Dedifferentiated amniotic fluid mesenchymal stem cell (primary cell): Measurements from ENCODE around the gene AZU1.
"Not testable (repeated sequence)": the region's sequence is repeated elsewhere in the genome, so short reads cannot be mapped to it uniquely, and the experiment has no call there.

Experiments used
- DNase-seq: peaks from one replicate; pipeline ENCODE4 v3.0.0-alpha.2; 2016; ENCODE audit errors: extremely low spot score

Gene AZU1

GRCh38 chr19:810077-810855, 17.4 kb upstream of the AZU1 start:
- DNase-seq, result no peak

- DNase-seq, result no peak
These were observed 16.7 kb upstream of the AZU1 start for GRCh38 chr19:810883-811489.

- no peak for DNase-seq
These were observed 16.1 kb upstream of the AZU1 start for GRCh38 chr19:811506-812048.

- no peak for DNase-seq
These were observed 15.4 kb upstream of the AZU1 start for GRCh38 chr19:812049-812746.

- no peak for DNase-seq
These were observed 14.9 kb upstream of the AZU1 start for GRCh38 chr19:812747-813218.

- DNase-seq, result no peak
These were observed 14.2 kb upstream of the AZU1 start for GRCh38 chr19:813219-814151.

GRCh38 chr19:814152-815078, 13.2 kb upstream of the AZU1 start:
- DNase-seq, result no peak

GRCh38 chr19:815079-815774, 12.4 kb upstream of the AZU1 start:
- no peak for DNase-seq

GRCh38 chr19:815775-816499, 11.7 kb upstream of the AZU1 start:
- DNase-seq, result no peak

GRCh38 chr19:816500-816857, 11.2 kb upstream of the AZU1 start:
- DNase-seq, result no peak

GRCh38 chr19:820212-820611, 7.4 kb upstream of the AZU1 start:
- DNase-seq, result not testable (repeated sequence)

GRCh38 chr19:821231-821824, 6.3 kb upstream of the AZU1 start:
- DNase-seq, result no peak

GRCh38 chr19:821825-822503, 5.7 kb upstream of the AZU1 start, which contains the start of gene PLPPR3:
PLPPR3 (minus strand) TSS chr19:821955; CDS start chr19:821559, 396 bp downstream.
- DNase-seq, result no peak

GRCh38 chr19:823565-824121, 4.0 kb upstream of the AZU1 start:
- DNase-seq, result no peak

- no peak for DNase-seq
These were observed 2.8 kb upstream of the AZU1 start for GRCh38 chr19:824885-825284.

GRCh38 chr19:825897-826644, 1.6 kb upstream of the AZU1 start:
- DNase-seq, result no peak

- DNase-seq, result no peak
These were observed 325 bp upstream of the AZU1 start for GRCh38 chr19:827314-827709.
